Right kidney (tissue), 1 donor: Measurements from ENCODE around the gene ABHD4.
"Not testable (repeated sequence)": the region's sequence is repeated elsewhere in the genome, so short reads cannot be mapped to it uniquely, and the experiment has no call there.

ENCODE experiments used
- DNase-seq: peaks from one replicate; pipeline ENCODE4 v3.0.0-alpha.2; 2016

ABHD4 gene

GRCh38 chr14:22588526-22589095 lies 9.5 kb upstream of the ABHD4 start:
- no peak for DNase-seq

GRCh38 chr14:22589096-22589839 lies 8.8 kb upstream of the ABHD4 start, which contains the start of gene DAD1:
Gene DAD1 (minus strand): TSS chr14:22589224. CDS start chr14:22589157, 67 bp downstream.
- DNase-seq = peak; percentile 90

GRCh38 chr14:22593189-22593588 lies 4.9 kb upstream of the ABHD4 start:
- DNase-seq = no peak

- no peak for DNase-seq
Measured at GRCh38 chr14:22593601-22594000, 4.5 kb upstream of the ABHD4 start.

- no peak for DNase-seq
Measured at GRCh38 chr14:22594156-22594716, 3.9 kb upstream of the ABHD4 start.

- DNase-seq = no peak
Measured at GRCh38 chr14:22596354-22596879, 1.7 kb upstream of the ABHD4 start.

GRCh38 chr14:22597265-22597664 lies 835 bp upstream of the ABHD4 start:
- no peak for DNase-seq

GRCh38 chr14:22597771-22598098 lies 365 bp upstream of the ABHD4 start:
- DNase-seq = no peak

GRCh38 chr14:22598896-22599244 lies 770 bp downstream of the ABHD4 start:
- no peak for DNase-seq

- DNase-seq = no peak
Measured at GRCh38 chr14:22599349-22599748, 1.2 kb downstream of the ABHD4 start.

- no peak for DNase-seq
Measured at GRCh38 chr14:22600027-22600426, 1.9 kb downstream of the ABHD4 start.

GRCh38 chr14:22601456-22601855 lies 3.4 kb downstream of the ABHD4 start:
- DNase-seq = no peak

- no peak for DNase-seq
Measured at GRCh38 chr14:22601996-22602395, 3.9 kb downstream of the ABHD4 start.

- DNase-seq = no peak
Measured at GRCh38 chr14:22602862-22603261, 4.8 kb downstream of the ABHD4 start.

- DNase-seq = no peak
Measured at GRCh38 chr14:22606380-22606779, 8.3 kb downstream of the ABHD4 start.

GRCh38 chr14:22607291-22607690 lies 9.2 kb downstream of the ABHD4 start:
- no peak for DNase-seq

- no peak for DNase-seq
Measured at GRCh38 chr14:22610931-22611330, 12.8 kb downstream of the ABHD4 start.

- peak; percentile 11 for DNase-seq
Measured at GRCh38 chr14:22613106-22613695, 15.1 kb downstream of the ABHD4 start.

- no peak for DNase-seq
Measured at GRCh38 chr14:22613736-22614239, 15.7 kb downstream of the ABHD4 start.

GRCh38 chr14:22614240-22614799 lies 16.2 kb downstream of the ABHD4 start:
- DNase-seq = peak; percentile 65

- not testable (repeated sequence) for DNase-seq
Measured at GRCh38 chr14:22615765-22616164, 17.7 kb downstream of the ABHD4 start.

GRCh38 chr14:22622255-22622654 lies 24.2 kb downstream of the ABHD4 start:
- DNase-seq = no peak

- DNase-seq = no peak
Measured at GRCh38 chr14:22623047-22623446, 24.9 kb downstream of the ABHD4 start.
